ENCODE results near the gene KIR2DL3. TPM values are rescaled to one million over a fixed set of nuclear protein-coding genes. Genes with fewer than 3 reads are reported as not detected.
"Not testable (repeated sequence)": the region's sequence is repeated elsewhere in the genome, so short reads cannot be mapped to it uniquely, and the experiment has no call there.

Gene KIR2DL3
- total RNA-seq, 1 donor from 2014 or later: not detected

GRCh38 chr19:54704928-54705327, 33.4 kb upstream of the KIR2DL3 start:
- H3K36me3 Mint-ChIP-seq: no peaks in the 10 kb centered on the region
- peaks cover 10% of the 10 kb centered on the region for H3K9me3 Mint-ChIP-seq
- no peak for TF ChIP-seq CTCF (conservative IDR thresholded peaks at IDR 0.05)

DNA sequence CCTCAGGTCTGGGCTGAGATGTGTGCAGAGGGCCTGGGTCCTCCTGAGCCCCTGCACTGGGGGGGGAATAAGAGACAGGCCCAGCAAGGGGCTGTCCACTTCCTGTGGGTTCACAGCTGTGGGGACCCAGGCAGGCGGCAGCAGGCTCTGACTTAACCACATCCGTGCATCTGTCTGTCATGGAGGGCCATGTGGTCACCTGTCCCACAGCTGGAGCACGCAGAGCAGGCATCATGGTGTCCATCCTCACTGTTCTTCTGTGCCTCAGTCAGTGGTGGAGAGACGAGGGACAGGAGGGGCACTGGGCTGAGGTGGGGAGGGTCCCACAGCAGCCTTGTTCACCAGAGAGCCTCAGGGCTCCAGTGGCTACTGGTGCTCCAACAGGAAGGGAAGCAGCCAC, 30.4 kb upstream of the KIR2DL3 start:
- H3K27ac Mint-ChIP-seq: no peak overlapping the region
- H3K9me3 Mint-ChIP-seq: peaks cover 1% of the 10 kb centered on the region

More at GRCh38 chr19:54704928-54705327, 33.4 kb upstream of the KIR2DL3 start:
- no peaks in the 10 kb centered on the region for H3K4me1 Mint-ChIP-seq (ENCODE audit: unreplicated experiment)
- no peak for DNase-seq (ENCODE audit: extremely low spot score, unreplicated experiment)
- H3K27me3 Mint-ChIP-seq: no peaks in the 10 kb centered on the region
- no peak overlapping the region for H3K27ac Mint-ChIP-seq
- no peak overlapping the region for H3K4me3 Mint-ChIP-seq

DNA sequence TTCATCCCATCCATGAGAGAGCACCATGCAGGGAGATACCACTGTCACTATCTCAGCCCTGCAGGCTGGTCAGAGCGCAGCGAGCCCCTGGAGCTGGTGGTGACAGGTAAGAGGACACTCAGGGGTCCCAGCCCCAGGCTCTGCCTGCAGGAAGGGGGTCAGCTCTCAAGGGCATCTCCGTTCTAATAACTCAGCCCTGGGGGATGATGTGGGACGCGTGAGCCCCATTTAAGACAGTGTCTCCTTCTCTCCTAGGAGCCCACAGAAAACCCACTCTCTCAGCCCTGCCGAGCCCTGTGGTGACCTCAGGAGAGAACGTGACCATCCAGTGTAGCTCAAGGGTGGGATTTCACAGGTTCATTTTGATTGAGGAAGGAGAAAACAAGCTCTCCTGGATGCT, 29.5 kb upstream of the KIR2DL3 start:
- Mint-ChIP-seq H3K27ac (no peak overlapping the region), H3K27me3 (no peaks in the 10 kb centered on the region), H3K4me3 (no peak overlapping the region), H3K36me3 (no peaks in the 10 kb centered on the region), H3K9me3 (peaks cover 6% of the 10 kb centered on the region), H3K4me1 (ENCODE audit: unreplicated experiment) (no peaks in the 10 kb centered on the region)
- TF ChIP-seq CTCF (conservative IDR thresholded peaks at IDR 0.05): no peak
- DNase-seq (ENCODE audit: extremely low spot score, unreplicated experiment): no peak

More for the DNA sequence above, 30.4 kb upstream of the KIR2DL3 start:
- Mint-ChIP-seq H3K36me3 (no peaks in the 10 kb centered on the region), H3K4me3 (no peak overlapping the region), H3K27me3 (no peaks in the 10 kb centered on the region), H3K4me1 (ENCODE audit: unreplicated experiment) (no peaks in the 10 kb centered on the region)
- DNase-seq (ENCODE audit: extremely low spot score, unreplicated experiment): no peak
- no peak for TF ChIP-seq CTCF (conservative IDR thresholded peaks at IDR 0.05)

- no peaks in the 10 kb centered on the region for H3K36me3 Mint-ChIP-seq
- peaks cover 6% of the 10 kb centered on the region for H3K9me3 Mint-ChIP-seq
- H3K4me3 Mint-ChIP-seq: no peak overlapping the region
- no peaks in the 10 kb centered on the region for H3K27me3 Mint-ChIP-seq
- no peaks in the 10 kb centered on the region for H3K4me1 Mint-ChIP-seq (ENCODE audit: unreplicated experiment)
- TF ChIP-seq CTCF (conservative IDR thresholded peaks at IDR 0.05): no peak
- no peak for DNase-seq (ENCODE audit: extremely low spot score, unreplicated experiment)
- no peak overlapping the region for H3K27ac Mint-ChIP-seq
Measured at GRCh38 chr19:54709212-54709948, 28.9 kb upstream of the KIR2DL3 start.

- DNase-seq (ENCODE audit: extremely low spot score, unreplicated experiment); H3K4me3 Mint-ChIP-seq: not testable (repeated sequence)
Measured at GRCh38 chr19:54709956-54710355, 28.4 kb upstream of the KIR2DL3 start.

GRCh38 chr19:54724142-54724541, 14.2 kb upstream of the KIR2DL3 start, which contains the start of gene KIR3DL3:
Gene KIR3DL3 (plus strand): TSS chr19:54724442. CDS start chr19:54724497, 55 bp downstream.
- DNase-seq (ENCODE audit: extremely low spot score, unreplicated experiment): no peak
- no peak within 1 kb of the TSS for H3K27ac Mint-ChIP-seq
- H3K4me1 Mint-ChIP-seq (ENCODE audit: unreplicated experiment): no peaks in the 10 kb centered on the region
- TF ChIP-seq CTCF (conservative IDR thresholded peaks at IDR 0.05): no peak
- no peaks in the 10 kb centered on the region for H3K36me3 Mint-ChIP-seq
- H3K9me3 Mint-ChIP-seq: peaks cover 19% of the 10 kb centered on the region
- no peak within 1 kb of the TSS for H3K4me3 Mint-ChIP-seq
- H3K27me3 Mint-ChIP-seq: no peaks in the 10 kb centered on the region

More at GRCh38 chr19:54709956-54710355, 28.4 kb upstream of the KIR2DL3 start:
- H3K36me3 Mint-ChIP-seq; H3K27me3 Mint-ChIP-seq; H3K9me3 Mint-ChIP-seq; H3K4me1 Mint-ChIP-seq (ENCODE audit: unreplicated experiment); H3K27ac Mint-ChIP-seq: not testable (repeated sequence)

Data from type B pancreatic cell (in vitro differentiated cells).